Tibial artery (tissue), 4 donors: ENCODE data around the gene TOM1L2.

Experiments
- DNase-seq, 2 donors: peaks; one replicate each; pipeline ENCODE4 v3.0.0-alpha.2; 2019
- H3K27ac ChIP-seq, 2 donors: fragments of 200-600 bp; sonication (generic) in 1 of 2; 1 replicate in 1 of 2; 2 replicates in 1 of 2; pipeline ENCODE4 v1.5.1; 2018 to 2019; ENCODE audit warnings: mild to moderate bottlenecking in 1 of 2
- H3K27me3 ChIP-seq, 2 donors: fragments of 200-600 bp; sonication (generic) in 1 of 2; one replicate each; pipeline versions ENCODE4 v1.5.1 to v1.6.0; 2016 to 2019
- H3K36me3 ChIP-seq, 3 donors: fragments of 200-600 bp; sonication (generic) in 2 of 3; one replicate each; pipeline ENCODE4 v1.5.1; 2016 to 2019; ENCODE audit warnings: mild to moderate bottlenecking in 2 of 3
- H3K4me1 ChIP-seq, 4 donors: fragments of 200-600 bp; sonication (generic) in 2 of 4; 1 replicate in 3 of 4; 2 replicates in 1 of 4; pipeline ENCODE4 v1.5.1; 2016 to 2019
- H3K4me3 ChIP-seq, 2 donors: fragments of 200-600 bp; sonication (generic) in 1 of 2; 1 replicate in 1 of 2; 2 replicates in 1 of 2; pipeline ENCODE4 v1.5.1; 2018 to 2019; ENCODE audit warnings: mild to moderate bottlenecking in 2 of 2
- H3K9me3 ChIP-seq, 3 donors: fragments of 200-600 bp; sonication (generic) in 1 of 3; one replicate each; pipeline ENCODE4 v1.5.1; 2016 to 2019
- intact Hi-C: fragments of 100-400 bp; cut with DNase I; formaldehyde crosslinking; loops from one replicate; pipeline ENCODE4 v1.15.0; 2023; ENCODE audit warnings: low total_unique reads
- TF ChIP-seq, protein P1 (sequence below), 2 experiments: fragments of 200-600 bp in 1 of 2; fragments of 450-650 bp in 1 of 2; IDR thresholded peaks; one replicate each; pipeline ENCODE4 v1.5.1; 2017 to 2019; ENCODE audit warnings: antibody characterized with exemption in 2 of 2, mild to moderate bottlenecking in 1 of 2, moderate library complexity in 1 of 2

Gene TOM1L2

GRCh38 chr17:17795946-17796786, 176.0 kb downstream of the TOM1L2 start:
- Histone ChIP-seq H3K36me3 (peaks cover 5 to 77% (median 43%) of the 10 kb centered on the region in 3 donors), H3K4me3 (no peak overlapping the region), H3K27me3 (no peaks in the 10 kb centered on the region), H3K27ac (no peak overlapping the region), H3K4me1 (peaks cover 0 to 10% (median 0%) of the 10 kb centered on the region in 4 donors), H3K9me3 (no peaks in the 10 kb centered on the region)
- TF ChIP-seq, protein P1, sequence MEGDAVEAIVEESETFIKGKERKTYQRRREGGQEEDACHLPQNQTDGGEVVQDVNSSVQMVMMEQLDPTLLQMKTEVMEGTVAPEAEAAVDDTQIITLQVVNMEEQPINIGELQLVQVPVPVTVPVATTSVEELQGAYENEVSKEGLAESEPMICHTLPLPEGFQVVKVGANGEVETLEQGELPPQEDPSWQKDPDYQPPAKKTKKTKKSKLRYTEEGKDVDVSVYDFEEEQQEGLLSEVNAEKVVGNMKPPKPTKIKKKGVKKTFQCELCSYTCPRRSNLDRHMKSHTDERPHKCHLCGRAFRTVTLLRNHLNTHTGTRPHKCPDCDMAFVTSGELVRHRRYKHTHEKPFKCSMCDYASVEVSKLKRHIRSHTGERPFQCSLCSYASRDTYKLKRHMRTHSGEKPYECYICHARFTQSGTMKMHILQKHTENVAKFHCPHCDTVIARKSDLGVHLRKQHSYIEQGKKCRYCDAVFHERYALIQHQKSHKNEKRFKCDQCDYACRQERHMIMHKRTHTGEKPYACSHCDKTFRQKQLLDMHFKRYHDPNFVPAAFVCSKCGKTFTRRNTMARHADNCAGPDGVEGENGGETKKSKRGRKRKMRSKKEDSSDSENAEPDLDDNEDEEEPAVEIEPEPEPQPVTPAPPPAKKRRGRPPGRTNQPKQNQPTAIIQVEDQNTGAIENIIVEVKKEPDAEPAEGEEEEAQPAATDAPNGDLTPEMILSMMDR (IDR thresholded peaks at IDR 0.05), result no peak
- intact Hi-C loops, result no loop called here
- no peak for DNase-seq

DNA sequence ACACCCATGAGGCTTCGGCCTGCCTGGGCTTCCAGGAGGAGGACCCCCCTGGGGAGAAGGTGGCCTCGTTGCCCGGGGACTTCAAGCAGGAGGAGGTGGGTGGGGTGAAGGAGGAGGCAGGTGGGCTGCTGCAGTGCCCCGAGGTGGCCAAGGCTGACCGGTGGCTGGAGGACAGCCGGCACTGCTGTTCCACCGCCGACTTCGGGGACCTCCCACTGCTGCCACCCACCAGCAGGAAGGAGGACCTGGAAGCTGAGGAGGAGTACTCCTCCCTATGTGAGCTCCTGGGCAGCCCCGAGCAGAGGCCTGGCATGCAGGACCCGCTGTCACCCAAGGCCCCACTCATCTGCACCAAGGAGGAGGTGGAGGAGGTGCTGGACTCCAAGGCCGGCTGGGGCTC, 176.9 kb downstream of the TOM1L2 start:
- H3K27me3 ChIP-seq, result no peaks in the 10 kb centered on the region
- H3K4me1 ChIP-seq, result peaks cover 0 to 19% (median 0%) of the 10 kb centered on the region in 4 donors
- TF ChIP-seq, protein P1 (IDR thresholded peaks at IDR 0.05), result no peak
- no peak overlapping the region for H3K4me3 ChIP-seq
- no peak for DNase-seq
- intact Hi-C loops, result no loop called here
- peaks cover 5 to 74% (median 43%) of the 10 kb centered on the region in 3 donors for H3K36me3 ChIP-seq
- no peak overlapping the region for H3K27ac ChIP-seq
- no peaks in the 10 kb centered on the region for H3K9me3 ChIP-seq

GRCh38 chr17:17794382-17794781, 177.8 kb downstream of the TOM1L2 start:
- Histone ChIP-seq H3K4me3 (no peak overlapping the region), H3K9me3 (no peaks in the 10 kb centered on the region), H3K4me1 (peaks cover 0 to 23% (median 0%) of the 10 kb centered on the region in 4 donors), H3K27me3 (no peaks in the 10 kb centered on the region), H3K36me3 (peaks cover 5 to 68% (median 43%) of the 10 kb centered on the region in 3 donors), H3K27ac (no peak overlapping the region)
- TF ChIP-seq, protein P1 (IDR thresholded peaks at IDR 0.05), result no peak
- intact Hi-C loops, result no loop called here
- no peak for DNase-seq
